K562 (cell line): Measurements from ENCODE around the gene ELP5. TPM values are rescaled to one million over a fixed set of nuclear protein-coding genes. Genes with fewer than 3 reads are reported as not detected.

Experiments
- ARID1B ChIP-seq: fragments of 450-650 bp; IDR thresholded peaks from 2 replicates; pipeline ENCODE4 v1.6.1; 2016; ENCODE audit warnings: antibody characterized with exemption, mild to moderate bottlenecking, inconsistent platforms
- BRD9 ChIP-seq: fragments of 450-650 bp; IDR thresholded peaks from 2 replicates; pipeline ENCODE4 v1.6.1; 2018; ENCODE audit warnings: low read depth; ENCODE audit not compliant: partially characterized antibody
- CXXC5 ChIP-seq: fragments of 250-450 bp; sonication (Bioruptor Pico); IDR thresholded peaks from 2 replicates; pipeline ENCODE4 v1.8.0; 2022; ENCODE audit warnings: inconsistent platforms, mild to moderate bottlenecking, moderate library complexity
- DPF2 ChIP-seq: fragments of 450-650 bp; IDR thresholded peaks from 2 replicates; pipeline ENCODE4 v1.6.1; 2016
- E2F8 ChIP-seq: fragments of 450-650 bp; IDR thresholded peaks from 2 replicates; pipeline ENCODE4 v1.7.1; 2018; ENCODE audit warnings: mild to moderate bottlenecking, low read depth; ENCODE audit not compliant: partially characterized antibody
- FOXA3 ChIP-seq, 2 experiments: fragments of 450-650 bp in 1 of 2; sonication (generic) in 1 of 2; formaldehyde crosslinking; IDR thresholded peaks in 1 of 2; conservative IDR thresholded peaks in 1 of 2; 2 replicates each; pipeline versions ENCODE4 v1.4.0 to v1.8.0; 2020 to 2022; ENCODE audit warnings: mild to moderate bottlenecking in 2 of 2, missing genetic modification reagents in 1 of 2
- GMEB1 ChIP-seq: fragments of 250-450 bp; sonication (Bioruptor Pico); IDR thresholded peaks from 2 replicates; pipeline ENCODE4 v1.4.0; 2020; ENCODE audit warnings: mild to moderate bottlenecking
- HCFC1 ChIP-seq: IDR thresholded peaks from 2 replicates; pipeline ENCODE4 v1.6.1; 2012; ENCODE audit warnings: low read depth, low read length, improper control_type of control experiment
- HDAC2 ChIP-seq: fragments of 450-650 bp; IDR thresholded peaks from 2 replicates; pipeline ENCODE4 v1.6.1; 2016; ENCODE audit warnings: mild to moderate bottlenecking
- KDM5B ChIP-seq: fragments of 200-600 bp; sonication (generic); IDR thresholded peaks from 2 replicates; pipeline ENCODE4 v1.6.1; 2012; ENCODE audit warnings: low read depth, mild to moderate bottlenecking, moderate library complexity, low read length, control low read depth, inconsistent platforms; ENCODE audit not compliant: insufficient replicate concordance
- KHSRP ChIP-seq: fragments of 450-650 bp; IDR thresholded peaks from 2 replicates; pipeline ENCODE4 v1.6.1; 2017
- MTA2 ChIP-seq: fragments of 450-650 bp; IDR thresholded peaks from 2 replicates; pipeline ENCODE4 v1.6.1; 2016; ENCODE audit warnings: low read depth
- MXI1 ChIP-seq: IDR thresholded peaks from 2 replicates; pipeline ENCODE4 v1.6.1; 2011; ENCODE audit warnings: low read depth, mild to moderate bottlenecking, improper control_type of control experiment, low read length
- NCOR1 ChIP-seq: fragments of 450-650 bp; IDR thresholded peaks from 2 replicates; pipeline ENCODE4 v1.6.1; 2016; ENCODE audit warnings: mild to moderate bottlenecking, moderate library complexity
- NR2C1 ChIP-seq, 2 experiments: fragments of 450-650 bp; IDR thresholded peaks; 2 replicates each; pipeline ENCODE4 v1.6.1; 2017; ENCODE audit warnings: mild to moderate bottlenecking in 2 of 2, antibody characterized with exemption in 1 of 2, inconsistent platforms in 1 of 2, missing compliant biosample characterization in 1 of 2, missing genetic modification characterization in 1 of 2
- RBFOX2 ChIP-seq: fragments of 200-400 bp; formaldehyde crosslinking; IDR thresholded peaks from 2 replicates; pipeline ENCODE4 v1.6.1; 2017; ENCODE audit warnings: low read depth, mild to moderate bottlenecking, low read length, moderate library complexity
- RBM22 ChIP-seq: fragments of 200-400 bp; formaldehyde crosslinking; IDR thresholded peaks from 2 replicates; pipeline ENCODE4 v1.6.1; 2018; ENCODE audit warnings: low read length, low read depth; ENCODE audit not compliant: poor library complexity, severe bottlenecking
- TAF7 ChIP-seq: fragments of 450-650 bp; IDR thresholded peaks from 2 replicates; pipeline ENCODE4 v1.6.1; 2016; ENCODE audit warnings: missing genetic modification characterization, missing compliant biosample characterization
- TARDBP ChIP-seq: fragments of 450-650 bp; IDR thresholded peaks from 2 replicates; pipeline ENCODE4 v1.6.1; 2016
- TRIM28 ChIP-seq: fragments of 450-650 bp; IDR thresholded peaks from 2 replicates; pipeline ENCODE4 v1.6.1; 2017
- ZNF23 ChIP-seq: fragments of 250-450 bp; sonication (Bioruptor Pico); IDR thresholded peaks from 2 replicates; pipeline ENCODE4 v1.4.0; 2020; ENCODE audit warnings: mild to moderate bottlenecking
- ZNF232 ChIP-seq: sonication (generic); formaldehyde crosslinking; IDR thresholded peaks from 2 replicates; pipeline ENCODE4 v1.8.0; 2022; ENCODE audit warnings: mild to moderate bottlenecking, missing genetic modification reagents
- polyA plus RNA-seq, 8 experiments: library from polyadenylated mRNA; depleted of rRNA in 4 of 8; stranded (reverse) in 5 of 8; unstranded in 3 of 8; fragments of >200 nt; fragmentation: Nextera tagmentation in 2 of 8; fragmentation: Illumina TruSeq in 1 of 8; extraction: Ambion mirVana in 2 of 8; extraction: Trizol in 1 of 8; gene quantifications; 2 replicates each; pipeline versions ENCODE4 v1.2.1 to v1.2.3, GENCODE V29; 2011 to 2014; ENCODE audit warnings: inconsistent platforms in 1 of 8, missing spikeins in 1 of 8
- total RNA-seq, 7 experiments: library from RNA; depleted of rRNA in 6 of 7; stranded (reverse); fragments of >200 nt in 6 of 7; fragmentation: Illumina TruSeq in 2 of 7; extraction: Trizol in 2 of 7; gene quantifications; 2 replicates each; pipeline versions ENCODE4 v1.2.1 to v1.2.3, GENCODE V29; 2011 to 2021; ENCODE audit warnings: low replicate concordance in 1 of 7

The ELP5 gene
- total and polyA plus RNA-seq, 9 of the 15 experiments (the other 6 are each of a cell fraction or from before 2014, with no cell fraction given): 25.7 to 77.9 (median 52.9) TPM

GRCh38 chr17:7252176-7253043, at the start of gene ELP5 (continued):
- TF ChIP-seq MTA2 (no peak), KHSRP (peak; percentile 46; the same call in 1 of the 2 replicates), ZNF23 (no peak), ZNF232 (CRISPR knock-in tag) (0 out of 2 replicates have a peak, but pooled peaks have one; percentile 59), MXI1 (peak; percentile 51; the same call in 1 of the 2 replicates), E2F8 (peak; percentile 29), BRD9 (peak; percentile 58), CXXC5 (peak; percentile 50; the same call in 1 of the 2 replicates), FOXA3 (CRISPR knock-in tag; conservative IDR thresholded peaks at IDR 0.05 in 1 of 2, IDR thresholded peaks at IDR 0.05 in 1 of 2) (no peak), TARDBP (0 out of 2 replicates have a peak, but pooled peaks have one; percentile 43), TRIM28 (peak; percentile 51; the same call in 1 of the 2 replicates), NCOR1 (peak; percentile 16; the same call in 1 of the 2 replicates), TAF7 (tag) (peak; percentile 62), DPF2 (peak; percentile 25; the same call in 1 of the 2 replicates), ARID1B (peak; percentile 27; the same call in 1 of the 2 replicates), HCFC1 (peak; percentile 73), HDAC2 (peak; percentile 56), NR2C1 (IDR thresholded peaks at IDR 0.05) (no peak), NR2C1 (tag; IDR thresholded peaks at IDR 0.05) (peak; percentile 52), KDM5B (peak; percentile 87), GMEB1 (no peak), RBM22 (peak; percentile 44), RBFOX2 (peak; percentile 96)
